Fibroblast of skin of right quadriceps (primary cell): ENCODE measurements around the gene FGF5.
A peak's percentile ranks its signal among the peaks of the same experiment; 100 is the strongest.
"Not testable (repeated sequence)": the region's sequence is repeated elsewhere in the genome, so short reads cannot be mapped to it uniquely, and the experiment has no call there.

ENCODE experiments used
- DNase-seq: peaks from one replicate; pipeline ENCODE4 v3.0.0-alpha.2; 2013

The FGF5 gene

GRCh38 chr4:80302616-80303223 lies 36.3 kb downstream of the FGF5 start:
- no peak for DNase-seq

DNA sequence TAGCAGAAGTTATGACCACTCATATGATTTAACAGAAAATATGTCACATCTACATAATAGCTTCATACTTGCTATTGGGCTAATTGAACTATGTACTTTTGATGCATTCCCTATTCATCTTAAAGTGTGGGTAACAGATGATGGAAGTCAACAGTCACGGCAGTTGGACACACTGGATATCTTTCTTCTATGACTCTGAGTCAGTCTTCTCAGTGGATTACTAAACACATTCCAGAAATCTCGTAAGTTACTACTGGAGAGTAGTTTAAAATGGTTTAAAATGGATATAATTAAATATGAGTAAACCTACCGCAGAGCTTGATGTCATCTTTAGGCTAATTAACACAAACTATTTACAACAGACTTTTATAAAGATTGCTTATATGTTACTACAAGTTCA lies 39.0 kb downstream of the FGF5 start:
- peak; percentile 90 for DNase-seq

- peak; percentile 66 for DNase-seq
Observed at GRCh38 chr4:80306260-80306659, 39.8 kb downstream of the FGF5 start.

- peak; percentile 95 for DNase-seq
Observed at GRCh38 chr4:80307183-80307735, 40.8 kb downstream of the FGF5 start.

GRCh38 chr4:80307774-80308465 lies 41.5 kb downstream of the FGF5 start:
- DNase-seq: peak; percentile 72

- DNase-seq: no peak
Observed at GRCh38 chr4:80308466-80308822, 42.0 kb downstream of the FGF5 start.

DNA sequence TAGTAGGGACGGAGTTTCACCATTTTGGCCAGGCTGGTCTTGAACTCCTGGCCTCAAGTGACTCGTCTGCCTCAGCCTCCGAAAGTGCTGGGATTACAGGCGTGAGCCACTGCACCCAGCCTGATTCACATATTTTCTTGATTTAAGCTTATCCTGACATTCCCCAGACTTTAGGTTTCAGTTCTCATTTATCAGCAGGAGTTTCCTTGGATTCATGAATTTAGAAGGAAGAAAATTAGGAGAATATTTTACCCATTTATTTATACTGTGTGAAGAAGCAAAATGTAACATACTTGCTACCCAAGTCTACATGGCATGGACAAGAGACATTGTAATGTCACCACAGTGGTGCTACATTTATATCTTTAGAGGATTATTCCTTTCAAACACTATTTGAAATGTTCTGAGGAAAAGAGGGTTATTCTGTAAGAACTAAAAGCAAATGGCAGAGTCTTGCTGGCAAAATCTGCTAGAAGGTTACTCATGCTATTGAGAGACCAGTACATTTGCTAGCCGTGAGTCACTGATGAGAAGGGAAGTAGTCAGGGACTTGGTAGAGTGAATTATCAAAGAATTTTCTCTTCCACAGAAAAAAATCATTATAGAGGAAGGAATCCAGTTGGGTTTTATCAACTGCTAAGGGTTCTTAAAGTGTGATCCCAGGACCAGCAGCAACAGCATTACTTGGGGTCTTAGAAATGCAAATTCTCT lies 43.0 kb downstream of the FGF5 start:
- peak; percentile 95 for DNase-seq

- no peak for DNase-seq
Observed at GRCh38 chr4:80311130-80311529, 44.7 kb downstream of the FGF5 start.

- DNase-seq: no peak
Observed at GRCh38 chr4:80312124-80312523, 45.7 kb downstream of the FGF5 start.

- no peak for DNase-seq
Observed at GRCh38 chr4:80313627-80314026, 47.2 kb downstream of the FGF5 start.

- not testable (repeated sequence) for DNase-seq
Observed at GRCh38 chr4:80315848-80316247, 49.4 kb downstream of the FGF5 start.

DNA sequence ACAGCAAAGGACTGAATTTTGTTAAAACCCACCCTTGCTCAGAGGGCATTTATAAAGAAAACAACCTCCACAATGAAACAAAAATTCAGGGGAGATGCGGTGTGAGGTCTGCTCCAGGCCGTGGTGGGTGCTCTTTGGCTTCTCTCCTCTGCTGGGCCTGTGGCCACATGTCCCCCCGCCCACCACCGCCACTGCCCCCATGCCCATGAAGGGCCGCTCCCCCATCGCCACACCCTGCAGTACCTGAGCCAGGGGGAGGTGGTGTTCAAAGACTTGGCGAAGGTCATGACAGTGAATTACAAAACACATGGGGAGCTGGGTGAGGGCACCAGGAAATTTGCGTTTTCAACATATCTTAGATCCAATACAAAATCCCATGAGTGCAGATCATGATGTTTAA lies 54.9 kb downstream of the FGF5 start:
- DNase-seq: no peak

DNA sequence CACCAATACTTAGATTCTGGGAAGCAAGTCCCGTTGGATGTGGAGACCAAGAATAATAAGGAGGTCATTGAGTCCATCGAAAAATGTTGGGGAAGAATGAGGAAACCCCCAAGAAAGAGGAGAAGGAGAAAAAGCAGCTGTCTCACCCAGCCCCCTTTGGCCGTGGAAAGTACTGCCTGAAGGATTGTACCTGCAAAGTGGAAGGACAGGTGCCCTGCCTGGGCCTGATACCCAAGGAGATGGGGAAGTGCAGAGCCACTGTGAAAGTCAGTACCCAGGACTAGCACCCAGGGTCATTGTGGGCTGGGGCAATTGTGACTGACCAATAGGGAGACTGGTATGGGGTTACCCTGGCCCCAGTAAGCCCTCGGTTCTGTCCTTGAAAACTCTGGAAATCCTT lies 55.3 kb downstream of the FGF5 start:
- no peak for DNase-seq

GRCh38 chr4:80322716-80323115 lies 56.3 kb downstream of the FGF5 start:
- DNase-seq: peak; percentile 53

DNA sequence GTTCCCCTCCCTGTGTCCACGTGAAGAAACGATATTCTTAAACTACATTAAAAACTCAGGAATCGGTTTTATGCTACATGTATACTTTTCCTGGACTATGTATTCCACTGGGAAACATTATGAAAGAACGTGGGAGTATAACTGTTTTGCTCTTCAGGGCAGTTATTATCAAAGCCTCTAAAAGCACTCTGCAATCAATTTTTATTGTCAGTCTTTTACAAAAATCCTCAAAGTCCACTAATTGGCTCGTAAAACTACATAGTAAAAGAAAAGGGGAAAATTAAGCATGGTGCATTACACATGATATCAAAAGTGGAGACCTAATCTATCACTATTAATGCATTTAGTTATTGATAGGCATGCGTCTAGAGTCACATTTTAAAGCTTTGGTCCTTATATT lies 57.7 kb downstream of the FGF5 start:
- DNase-seq: no peak

DNA sequence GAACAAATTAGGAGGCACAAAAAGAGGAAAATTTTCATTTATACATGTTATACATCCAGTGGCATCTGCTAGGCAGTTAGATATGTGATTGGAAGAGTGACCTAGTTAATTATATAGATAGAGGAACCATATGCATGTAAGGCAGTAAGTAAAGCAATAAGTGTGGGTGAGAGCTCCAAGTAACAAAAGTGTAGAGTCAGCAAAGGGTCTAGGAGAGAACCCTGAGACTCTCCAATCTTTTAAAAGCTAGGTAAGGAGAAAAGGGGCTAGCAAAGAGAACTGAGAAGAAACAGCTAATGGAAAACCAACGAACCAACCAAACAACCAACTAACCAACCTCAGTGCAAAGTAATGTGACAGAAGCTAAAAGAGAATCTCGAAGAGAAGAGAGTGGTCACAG lies 65.2 kb downstream of the FGF5 start:
- DNase-seq: no peak

DNA sequence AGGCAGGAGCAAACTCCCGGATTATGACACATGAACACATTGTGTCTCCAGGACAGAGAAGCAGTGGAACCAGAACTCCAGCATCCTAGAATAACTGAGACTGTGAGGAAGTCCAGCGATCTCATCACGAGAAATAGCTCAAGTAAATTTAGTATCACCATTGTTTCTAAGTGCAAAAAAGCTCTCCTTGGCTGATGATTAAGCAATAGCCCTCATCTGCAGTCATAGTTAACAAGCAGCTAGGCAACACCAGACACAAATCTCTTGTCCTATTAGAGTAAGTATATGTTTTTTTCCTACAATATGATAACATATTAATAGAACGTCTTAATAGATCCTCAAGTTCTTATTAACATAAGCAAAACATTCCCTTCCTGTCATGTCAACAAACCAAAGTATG lies 66.7 kb downstream of the FGF5 start:
- DNase-seq: no peak

- DNase-seq: no peak
Observed at GRCh38 chr4:80334568-80334967, 68.1 kb downstream of the FGF5 start.

GRCh38 chr4:80335226-80335553 lies 68.7 kb downstream of the FGF5 start:
- DNase-seq: no peak

DNA sequence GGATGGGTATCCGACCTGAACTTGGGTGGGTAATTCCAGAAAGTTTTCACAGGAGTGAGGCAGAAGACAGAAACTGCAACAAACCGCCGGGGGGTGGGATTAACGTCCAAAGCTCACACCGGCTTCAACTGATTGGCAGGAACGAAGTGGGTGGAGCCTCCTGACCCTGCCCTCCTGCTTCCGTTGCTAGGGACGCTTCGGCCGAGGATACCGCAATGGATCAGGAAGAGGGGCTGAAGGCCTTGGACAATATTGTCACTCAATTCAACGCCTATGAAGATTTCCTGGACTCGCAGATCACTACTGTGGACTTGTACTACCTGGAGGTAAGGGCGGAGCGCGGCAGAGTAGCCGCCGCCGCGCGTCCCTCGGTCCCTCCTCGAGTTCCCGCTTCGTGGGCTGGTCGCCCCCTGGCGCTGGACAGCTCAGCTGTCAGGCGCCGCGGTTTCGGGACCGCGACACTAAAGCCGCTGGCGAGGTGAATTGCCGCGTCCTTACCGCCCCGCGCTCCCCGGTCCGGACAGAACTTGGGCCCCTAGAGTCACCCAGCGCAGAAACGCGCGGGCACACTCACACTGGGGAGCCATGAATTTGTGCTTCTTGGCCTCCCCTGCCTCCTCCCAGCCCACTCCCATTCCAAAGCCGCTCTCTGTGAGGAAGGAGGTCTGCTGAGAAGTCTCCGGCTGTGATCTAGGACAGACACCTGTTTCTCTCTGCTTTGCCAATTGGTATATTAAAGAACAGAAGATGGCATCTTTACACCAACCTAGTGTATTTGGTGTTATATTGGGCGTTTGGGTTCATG lies 69.3 kb downstream of the FGF5 start, which contains the start of gene CFAP299:
Gene CFAP299, plus strand, starts transcription at position 177 of the 805 bp plus-strand sequence.
- DNase-seq: peak; percentile 89

DNA sequence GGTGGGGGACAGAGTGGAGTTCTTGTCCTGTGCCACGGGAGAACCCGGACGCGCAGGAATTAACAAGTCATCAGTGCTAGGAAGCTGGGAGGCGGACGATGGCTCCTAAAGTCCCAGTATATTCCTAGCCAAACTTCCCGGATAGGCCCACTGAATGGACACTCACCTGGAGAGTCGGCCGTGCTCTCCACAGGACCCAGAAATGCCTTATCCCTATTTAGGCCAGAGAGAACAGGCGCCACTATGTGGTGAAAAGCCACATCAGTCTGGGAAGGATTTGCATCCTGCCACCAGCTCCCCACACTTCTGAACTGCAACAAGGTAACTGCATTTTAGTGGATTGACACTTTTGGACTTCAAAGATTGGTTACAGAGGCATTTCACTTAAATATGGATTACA lies 70.1 kb downstream of the FGF5 start:
- peak; percentile 27 for DNase-seq

DNA sequence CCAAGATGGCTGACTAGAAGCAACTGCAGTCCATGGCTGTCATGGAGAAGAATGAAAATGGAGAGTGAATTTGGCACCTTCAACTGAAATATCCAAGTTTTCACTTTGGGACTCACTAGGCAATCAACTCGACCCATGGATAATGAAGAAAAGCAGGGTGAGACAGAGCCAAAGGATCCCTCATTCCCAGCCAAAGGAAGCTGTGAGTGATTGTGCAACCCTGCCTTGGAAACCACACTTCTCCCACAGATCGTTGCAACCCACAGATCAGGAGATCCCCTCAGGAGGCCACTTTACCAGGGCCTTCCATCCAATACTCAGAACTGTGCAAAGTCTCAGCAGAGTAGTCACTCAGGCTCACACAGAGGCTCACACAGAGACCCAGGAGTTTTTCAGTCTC lies 73.6 kb downstream of the FGF5 start:
- DNase-seq: peak; percentile 18
